H1 (cell line): ENCODE measurements around the gene USP53. TPM values are rescaled to one million over a fixed set of nuclear protein-coding genes. Genes with fewer than 3 reads are reported as not detected.

ENCODE experiments used
- CTCF ChIA-PET: fragments of 300-600 bp; sonication (Branson Sonifier 250); formaldehyde crosslinking; loops from one replicate; lab custom pipeline; 2021; ENCODE audit not compliant: partially characterized antibody; lab: Charles Lee
- POLR2A ChIA-PET: fragments of 300-600 bp; sonication (Branson Sonifier 250); formaldehyde crosslinking; loops from one replicate; lab custom pipeline; 2021; ENCODE audit warnings: inconsistent platforms; ENCODE audit not compliant: partially characterized antibody; lab: Charles Lee
- DNase-seq, 2 experiments: peaks; one replicate each; pipeline versions ENCODE4 v3.0.0 to v3.0.0-alpha.2; 2010 to 2022; ENCODE audit warnings: low spot score in 2 of 2, low read depth in 1 of 2, mixed read lengths in 1 of 2
- FAIRE-seq: peaks from 2 replicates; lab custom pipeline; 2011; peaks lifted over from hg19 to GRCh38; lab: Jason Lieb, UNC
- H2AFZ ChIP-seq: 2 replicates; pipeline ENCODE4 v1.8.1; 2012; ENCODE audit warnings: low read length, inconsistent platforms
- H2AK5ac ChIP-seq: 2 replicates; pipeline ENCODE4 v1.6.1; 2013; ENCODE audit warnings: low read depth, low read length
- H2BK120ac ChIP-seq: replicated peaks from 2 replicates; pipeline ENCODE3; 2013; ENCODE audit warnings: low read depth, low read length, inconsistent platforms
- H2BK12ac ChIP-seq: 2 replicates; pipeline ENCODE4 v1.6.1; 2013; ENCODE audit warnings: low read depth, low read length
- H2BK15ac ChIP-seq: 2 replicates; pipeline ENCODE4 v1.6.1; 2013; ENCODE audit warnings: low read length
- H2BK20ac ChIP-seq: 2 replicates; pipeline ENCODE4 v1.6.1; 2013; ENCODE audit warnings: low read length
- H2BK5ac ChIP-seq: 2 replicates; pipeline ENCODE4 v1.6.1; 2013; ENCODE audit warnings: low read depth, low read length
- H3K14ac ChIP-seq: 2 replicates; pipeline ENCODE4 v1.6.1; 2013; ENCODE audit warnings: inconsistent platforms; ENCODE audit not compliant: insufficient read length
- H3K18ac ChIP-seq: 2 replicates; pipeline ENCODE4 v1.6.1; 2013; ENCODE audit warnings: low read length; ENCODE audit errors: extremely low read depth
- H3K23ac ChIP-seq: 2 replicates; pipeline ENCODE4 v1.6.1; 2013; ENCODE audit warnings: inconsistent platforms; ENCODE audit not compliant: insufficient read length
- H3K23me2 ChIP-seq: 2 replicates; pipeline ENCODE4 v1.6.1; 2013; ENCODE audit warnings: low read depth, low read length
- H3K27ac ChIP-seq: 2 replicates; pipeline ENCODE4 v1.6.1; 2011; ENCODE audit warnings: low read depth, low read length, inconsistent platforms
- H3K27me3 ChIP-seq, 4 experiments: replicated peaks in 1 of 4; 1 replicate in 1 of 4; 2 replicates in 3 of 4; pipeline versions ENCODE4 v1.6.1 to v1.8.1; 2011 to 2013; ENCODE audit warnings: low read length in 3 of 4, mild to moderate bottlenecking in 3 of 4, inconsistent platforms in 2 of 4, mixed read lengths in 2 of 4, moderate library complexity in 1 of 4; ENCODE audit not compliant: control insufficient read depth in 3 of 4, insufficient read depth in 3 of 4; ENCODE audit errors: extremely low read depth in 1 of 4
- H3K36me3 ChIP-seq, 4 experiments: 2 replicates each; pipeline versions ENCODE4 v1.6.1 to v1.8.1; 2011 to 2013; ENCODE audit warnings: mild to moderate bottlenecking in 4 of 4, low read length in 3 of 4, moderate library complexity in 2 of 4, control low read depth in 1 of 4, inconsistent platforms in 1 of 4; ENCODE audit not compliant: insufficient read depth in 4 of 4, control insufficient read depth in 2 of 4
- H3K4ac ChIP-seq: replicated peaks from 2 replicates; pipeline ENCODE3; 2013; ENCODE audit warnings: low read length, low read depth, mixed read lengths, inconsistent platforms; ENCODE audit not compliant: insufficient read length
- H3K4me1 ChIP-seq, 4 experiments: replicated peaks in 1 of 4; 1 replicate in 1 of 4; 2 replicates in 3 of 4; pipeline versions ENCODE4 v1.6.1 to v1.8.1; 2011 to 2013; ENCODE audit warnings: low read length in 3 of 4, inconsistent platforms in 2 of 4, mixed read lengths in 1 of 4; ENCODE audit not compliant: insufficient read depth in 4 of 4, control insufficient read depth in 3 of 4
- H3K4me2 ChIP-seq, 2 experiments: 2 replicates each; pipeline versions ENCODE4 v1.6.1 to v1.8.1; 2011 to 2013; ENCODE audit warnings: low read depth in 2 of 2, low read length in 2 of 2, control low read depth in 1 of 2, inconsistent platforms in 1 of 2, mild to moderate bottlenecking in 1 of 2; ENCODE audit not compliant: insufficient read depth in 1 of 2
- H3K4me3 ChIP-seq, 4 experiments: fragments of 200-600, 300-600 bp in 1 of 4; sonication (generic), shearing (Covaris generic), sonication (Bioruptor Twin) in 1 of 4; 2 replicates each; pipeline versions ENCODE4 v1.5.1 to v1.8.1; 2011 to 2016; ENCODE audit warnings: low read length in 4 of 4, low read depth in 3 of 4, control low read depth in 2 of 4, inconsistent platforms in 2 of 4, mild to moderate bottlenecking in 2 of 4, mixed read lengths in 1 of 4, moderate library complexity in 1 of 4; ENCODE audit not compliant: insufficient read depth in 2 of 4; ENCODE audit errors: extremely low read depth in 1 of 4
- H3K56ac ChIP-seq: replicated peaks from 2 replicates; pipeline ENCODE3; 2013; ENCODE audit warnings: low read depth, mild to moderate bottlenecking, mixed read lengths, low read length, inconsistent platforms; ENCODE audit not compliant: insufficient read length
- H3K79me1 ChIP-seq: 2 replicates; pipeline ENCODE4 v1.6.1; 2013; ENCODE audit warnings: low read depth, low read length, control low read depth
- H3K79me2 ChIP-seq, 2 experiments: 2 replicates each; pipeline versions ENCODE4 v1.6.1 to v1.8.1; 2012 to 2013; ENCODE audit warnings: low read length in 2 of 2, mild to moderate bottlenecking in 2 of 2, inconsistent platforms in 1 of 2; ENCODE audit not compliant: insufficient read depth in 2 of 2, control insufficient read depth in 1 of 2
- H3K9ac ChIP-seq, 4 experiments: replicated peaks in 1 of 4; 1 replicate in 1 of 4; 2 replicates in 3 of 4; pipeline versions ENCODE4 v1.6.1 to v1.8.1; 2011 to 2013; ENCODE audit warnings: low read depth in 3 of 4, low read length in 3 of 4, control low read depth in 2 of 4, mild to moderate bottlenecking in 2 of 4, moderate library complexity in 2 of 4, inconsistent platforms in 1 of 4; ENCODE audit errors: extremely low read depth in 1 of 4
- H3K9me3 ChIP-seq, 2 experiments: 2 replicates each; pipeline versions ENCODE4 v1.6.1 to v1.8.1; 2012 to 2013; ENCODE audit warnings: mild to moderate bottlenecking in 2 of 2, moderate library complexity in 2 of 2, control low read depth in 1 of 2, inconsistent platforms in 1 of 2, low read depth in 1 of 2, low read length in 1 of 2, mixed read lengths in 1 of 2; ENCODE audit not compliant: insufficient read depth in 2 of 2
- H4K20me1 ChIP-seq, 2 experiments: replicated peaks in 1 of 2; 2 replicates each; pipeline versions ENCODE3 to v1.8.1; 2011 to 2013; ENCODE audit warnings: inconsistent platforms in 2 of 2, low read length in 2 of 2, mild to moderate bottlenecking in 1 of 2; ENCODE audit not compliant: insufficient read depth in 2 of 2, control insufficient read depth in 1 of 2
- H4K5ac ChIP-seq: 2 replicates; pipeline ENCODE4 v1.6.1; 2013; ENCODE audit warnings: low read length, low read depth, mixed read lengths, inconsistent platforms; ENCODE audit not compliant: insufficient read length
- H4K8ac ChIP-seq: 2 replicates; pipeline ENCODE4 v1.8.0; 2013; ENCODE audit warnings: mild to moderate bottlenecking, moderate library complexity, low read length, inconsistent platforms; ENCODE audit not compliant: insufficient read depth; ENCODE audit errors: extremely low read depth
- H4K91ac ChIP-seq: replicated peaks from 2 replicates; pipeline ENCODE3; 2013; ENCODE audit warnings: low read length, mixed read lengths, inconsistent platforms; ENCODE audit not compliant: insufficient read length
- BRCA1 ChIP-seq: IDR thresholded peaks from 2 replicates; pipeline ENCODE4 v1.6.1; 2012; ENCODE audit warnings: low read depth, low read length, improper control_type of control experiment
- CHD2 ChIP-seq: IDR thresholded peaks from 2 replicates; pipeline ENCODE4 v1.6.1; 2012; ENCODE audit warnings: low read length, improper control_type of control experiment
- CTBP2 ChIP-seq: IDR thresholded peaks from 2 replicates; pipeline ENCODE4 v1.7.0; 2011; ENCODE audit warnings: borderline replicate concordance, mild to moderate bottlenecking, moderate library complexity, mixed read lengths, low read length; ENCODE audit not compliant: insufficient read depth, insufficient read length
- E2F6 ChIP-seq: IDR thresholded peaks from 2 replicates; pipeline ENCODE4 v1.6.1; 2012; ENCODE audit warnings: inconsistent platforms
- EZH2 ChIP-seq: fragments of 200-600 bp; sonication (generic); IDR thresholded peaks from 2 replicates; pipeline ENCODE4 v1.7.1; 2012; ENCODE audit warnings: low read depth, mild to moderate bottlenecking, moderate library complexity, low read length, inconsistent platforms; ENCODE audit not compliant: severe bottlenecking
- JUN ChIP-seq: IDR thresholded peaks from 2 replicates; pipeline ENCODE4 v1.6.1; 2011; ENCODE audit warnings: low read depth, mild to moderate bottlenecking, improper control_type of control experiment, low read length
- KDM1A ChIP-seq: fragments of 200-600, 300-600 bp; sonication (generic); IDR thresholded peaks from 2 replicates; pipeline ENCODE4 v1.7.1; 2016; ENCODE audit warnings: mild to moderate bottlenecking, low read length, borderline replicate concordance
- POLR2AphosphoS5 ChIP-seq: IDR thresholded peaks from 2 replicates; pipeline ENCODE4 v1.6.1; 2011; ENCODE audit warnings: low read depth, low read length
- POU5F1 ChIP-seq: IDR thresholded peaks from 2 replicates; pipeline ENCODE4 v1.6.1; 2011; ENCODE audit warnings: low read depth, mild to moderate bottlenecking, low read length, moderate library complexity
- SP2 ChIP-seq: IDR thresholded peaks from 2 replicates; pipeline ENCODE4 v1.6.1; 2012; ENCODE audit warnings: mild to moderate bottlenecking, low read length, inconsistent platforms
- SUZ12 ChIP-seq: fragments of 200-600 bp; sonication (generic); IDR thresholded peaks from 2 replicates; pipeline ENCODE4 v1.6.1; 2012; ENCODE audit warnings: mild to moderate bottlenecking, inconsistent platforms, low read length, moderate library complexity, mixed read lengths
- TAF1 ChIP-seq: IDR thresholded peaks from 2 replicates; pipeline ENCODE4 v1.6.1; 2011; ENCODE audit warnings: mild to moderate bottlenecking, low read depth, low read length
- TEAD4 ChIP-seq: IDR thresholded peaks from 2 replicates; pipeline ENCODE4 v1.6.1; 2012; ENCODE audit warnings: low read depth, low read length, inconsistent platforms, mixed read lengths
- WGBS, 2 experiments: shearing (Covaris generic) in 1 of 2; methylation state at CpG; one replicate each; pipeline versions ENCODE4 v1.1.6 to v1.1.7; 2013 to 2015; ENCODE audit warnings: low lambda C conversion rate in 2 of 2, mixed read lengths in 2 of 2, inconsistent platforms in 1 of 2, low coverage in 1 of 2, missing lambda C conversion rate in 1 of 2; ENCODE audit not compliant: insufficient replicate concordance in 2 of 2, insufficient coverage in 1 of 2, insufficient read length in 1 of 2; ENCODE audit errors: extremely low coverage in 1 of 2, missing lambda C conversion rate in 1 of 2; 5-methylcytosine and 5-hydroxymethylcytosine counted together
- polyA plus RNA-seq, 7 experiments: library from polyadenylated mRNA; depleted of rRNA in 3 of 7; stranded (reverse) in 5 of 7; unstranded in 2 of 7; fragments of >200 nt in 5 of 7; fragments of 200-250 nt in 2 of 7; gene quantifications; 1 replicate in 5 of 7; 2 replicates in 1 of 7; 4 replicates in 1 of 7; pipeline versions ENCODE4 v1.2.1 to v1.2.3, GENCODE V29; 2011 to 2013; ENCODE audit warnings: missing spikeins in 2 of 7, mixed read lengths in 2 of 7
- total RNA-seq: library from RNA; stranded (reverse); fragmentation: NEBNext Ultra II Directional; extraction: Animal tissue kit (Norgen Biotek cat#: 25700); gene quantifications from 2 replicates; pipeline ENCODE4 v1.2.1, GENCODE V29; 2021

USP53 gene
- total and polyA plus RNA-seq, 2 of the 8 experiments (the other 6 are each of a cell fraction or from before 2014, with no cell fraction given), result 2.9 to 14.9 TPM

GRCh38 chr4:119231491-119231890 lies 19.0 kb downstream of the USP53 start:
- Histone ChIP-seq H3K79me1 (peaks cover 5% of the 10 kb centered on the region; the same call in 1 of the 2 replicates), H2AK5ac (no peak overlapping the region), H4K5ac (no peak overlapping the region), H4K91ac (no peak overlapping the region), H2BK15ac (no peak overlapping the region), H3K4me1 (no peaks in the 10 kb centered on the region), H2BK5ac (no peak overlapping the region), H3K4ac (no peak overlapping the region), H2AFZ (no peak overlapping the region), H3K23ac (no peak overlapping the region), H4K8ac (no peak overlapping the region), H3K9me3 (no peaks in the 10 kb centered on the region), H3K79me2 (no peaks in the 10 kb centered on the region; a peak in 3 of 4 replicates), H3K4me3 (no peak overlapping the region), H2BK12ac (no peak overlapping the region), H3K14ac (no peak overlapping the region), H3K36me3 (no peaks in the 10 kb centered on the region; a peak in 1 of 8 replicates), H3K18ac (no peak overlapping the region), H3K27ac (no peak overlapping the region), H3K23me2 (no peaks in the 10 kb centered on the region), H3K4me2 (no peak overlapping the region), H4K20me1 (no peaks in the 10 kb centered on the region), H3K56ac (no peak overlapping the region), H3K27me3 (no peaks in the 10 kb centered on the region), H2BK20ac (no peak overlapping the region), H3K9ac (no peak overlapping the region), H2BK120ac (no peak overlapping the region)
- TF ChIP-seq CTBP2 (no peak), E2F6 (no peak), BRCA1 (no peak), POU5F1 (no peak), EZH2 (no peak), POLR2AphosphoS5 (no peak), CHD2 (no peak), KDM1A (no peak), SUZ12 (no peak), TAF1 (no peak), JUN (no peak), SP2 (no peak), TEAD4 (no peak)
- POLR2A ChIA-PET, result interaction anchor here (1.0 kb wide), 1 partner anchor 19 kb away, joined by 3 read pairs; the partner anchor contains the start of gene USP53
- no peak for DNase-seq
- no peak for FAIRE-seq
- CTCF ChIA-PET, result interaction anchor here (1.1 kb wide), 1 partner anchor 29 kb away, joined by 3 read pairs; no protein-coding TSS in a partner anchor
- 89% methylated on average over 3 of the region's 3 CpGs; no CpG with 5 or more reads in 1 of the 2 experiments for WGBS, 2 experiments
